K562 (cell line): ENCODE measurements around the gene ANKRD10. TPM values are rescaled to one million over a fixed set of nuclear protein-coding genes. Genes with fewer than 3 reads are reported as not detected.

Experiments
- BRF1 ChIP-seq: IDR thresholded peaks from 3 replicates; pipeline ENCODE4 v1.6.1; 2011; ENCODE audit warnings: borderline replicate concordance, mild to moderate bottlenecking; ENCODE audit not compliant: insufficient read length; ENCODE audit errors: extremely low read depth
- CHD4 ChIP-seq: fragments of 200-600 bp; sonication (generic); IDR thresholded peaks from 3 replicates; pipeline ENCODE4 v1.6.1; 2012; ENCODE audit warnings: low read depth, mild to moderate bottlenecking, mixed read lengths, low read length, inconsistent platforms; ENCODE audit not compliant: insufficient read depth, insufficient replicate concordance, poor library complexity, severe bottlenecking
- FOXO4 ChIP-seq: fragments of 450-650 bp; formaldehyde crosslinking; IDR thresholded peaks from 2 replicates; pipeline ENCODE4 v1.4.0; 2020; ENCODE audit warnings: mild to moderate bottlenecking, moderate library complexity
- FOXP1 ChIP-seq: sonication (generic); formaldehyde crosslinking; IDR thresholded peaks from 2 replicates; pipeline ENCODE4 v1.8.0; 2022; ENCODE audit warnings: mild to moderate bottlenecking, missing genetic modification reagents
- FUS ChIP-seq: fragments of 200-400 bp; formaldehyde crosslinking; optimal IDR thresholded peaks from 2 replicates; pipeline ENCODE3; 2017; ENCODE audit warnings: low read depth, low read length
- GTF2F1 ChIP-seq: IDR thresholded peaks from 2 replicates; pipeline ENCODE4 v1.6.1; 2011; ENCODE audit warnings: low read depth, low read length, improper control_type of control experiment
- HDAC1 ChIP-seq, 2 experiments: fragments of 450-650 bp; IDR thresholded peaks; 2 replicates each; pipeline ENCODE4 v1.6.1; 2016 to 2017; ENCODE audit warnings: inconsistent platforms in 1 of 2, mild to moderate bottlenecking in 1 of 2, moderate library complexity in 1 of 2
- JUN ChIP-seq, 2 experiments: sonication (generic) in 1 of 2; formaldehyde crosslinking in 1 of 2; IDR thresholded peaks; 2 replicates each; pipeline versions ENCODE4 v1.6.1 to v1.8.0; 2012 to 2022; ENCODE audit warnings: borderline replicate concordance in 2 of 2, mild to moderate bottlenecking in 2 of 2, improper control_type of control experiment in 1 of 2, low read depth in 1 of 2, low read length in 1 of 2, missing genetic modification reagents in 1 of 2
- KLF1 ChIP-seq: fragments of 450-650 bp; IDR thresholded peaks from 2 replicates; pipeline ENCODE4 v1.6.1; 2016; ENCODE audit warnings: missing genetic modification characterization, missing compliant biosample characterization
- NELFE ChIP-seq: IDR thresholded peaks from 2 replicates; pipeline ENCODE4 v1.6.1; 2011; ENCODE audit warnings: mild to moderate bottlenecking; ENCODE audit not compliant: insufficient read depth, insufficient read length
- PHF8 ChIP-seq: fragments of 200-600 bp; sonication (generic); IDR thresholded peaks from 2 replicates; pipeline ENCODE4 v1.6.1; 2012; ENCODE audit warnings: mixed run types, mild to moderate bottlenecking, inconsistent platforms, low read length, moderate library complexity, borderline replicate concordance
- SIX5 ChIP-seq, 2 experiments: IDR thresholded peaks; 2 replicates each; pipeline ENCODE4 v1.6.1; 2011; ENCODE audit warnings: low read length in 2 of 2, borderline replicate concordance in 1 of 2, low read depth in 1 of 2, mild to moderate bottlenecking in 1 of 2, moderate library complexity in 1 of 2; ENCODE audit not compliant: insufficient read depth in 1 of 2
- TAF1 ChIP-seq: IDR thresholded peaks from 2 replicates; pipeline ENCODE4 v1.6.1; 2011; ENCODE audit warnings: mild to moderate bottlenecking, low read length, moderate library complexity; ENCODE audit not compliant: insufficient read depth, control insufficient read depth, severe bottlenecking; ENCODE audit errors: extremely low read depth
- TARDBP ChIP-seq: fragments of 450-650 bp; IDR thresholded peaks from 2 replicates; pipeline ENCODE4 v1.6.1; 2016
- ZKSCAN3 ChIP-seq: fragments of 250-450 bp; sonication (Bioruptor Pico); IDR thresholded peaks from 2 replicates; pipeline ENCODE4 v1.4.0; 2020
- ZNF212 ChIP-seq: fragments of 450-650 bp; formaldehyde crosslinking; IDR thresholded peaks from 2 replicates; pipeline ENCODE4 v1.4.0; 2020; ENCODE audit warnings: mild to moderate bottlenecking
- ZNF586 ChIP-seq: fragments of 450-650 bp; formaldehyde crosslinking; conservative IDR thresholded peaks from 2 replicates; pipeline ENCODE4 v1.4.0; 2020; ENCODE audit warnings: mild to moderate bottlenecking, moderate library complexity
- ZNF79 ChIP-seq: fragments of 250-450 bp; sonication (Bioruptor Pico); IDR thresholded peaks from 2 replicates; pipeline ENCODE4 v1.4.0; 2020; ENCODE audit warnings: low read depth, mild to moderate bottlenecking, moderate library complexity
- ZSCAN29 ChIP-seq: fragments of 450-650 bp; IDR thresholded peaks from 2 replicates; pipeline ENCODE4 v1.6.1; 2017
- ZSCAN32 ChIP-seq: fragments of 450-650 bp; formaldehyde crosslinking; IDR thresholded peaks from 2 replicates; pipeline ENCODE4 v1.4.0; 2020; ENCODE audit warnings: mild to moderate bottlenecking, moderate library complexity
- polyA plus RNA-seq, 8 experiments: library from polyadenylated mRNA; depleted of rRNA in 4 of 8; stranded (reverse) in 5 of 8; unstranded in 3 of 8; fragments of >200 nt; fragmentation: Nextera tagmentation in 2 of 8; fragmentation: Illumina TruSeq in 1 of 8; extraction: Ambion mirVana in 2 of 8; extraction: Trizol in 1 of 8; gene quantifications; 2 replicates each; pipeline versions ENCODE4 v1.2.1 to v1.2.3, GENCODE V29; 2011 to 2014; ENCODE audit warnings: inconsistent platforms in 1 of 8, missing spikeins in 1 of 8
- total RNA-seq, 7 experiments: library from RNA; depleted of rRNA in 6 of 7; stranded (reverse); fragments of >200 nt in 6 of 7; fragmentation: Illumina TruSeq in 2 of 7; extraction: Trizol in 2 of 7; gene quantifications; 2 replicates each; pipeline versions ENCODE4 v1.2.1 to v1.2.3, GENCODE V29; 2011 to 2021; ENCODE audit warnings: low replicate concordance in 1 of 7
- TF ChIP-seq, protein P1 (sequence below), 2 experiments: fragments of 150-350 bp in 1 of 2; IDR thresholded peaks; 2 replicates each; pipeline ENCODE4 v1.6.1; 2012 to 2016; ENCODE audit warnings: low read depth in 2 of 2, low read length in 2 of 2, mild to moderate bottlenecking in 1 of 2, moderate library complexity in 1 of 2
- TF ChIP-seq, protein P2 (sequence below): fragments of 450-650 bp; formaldehyde crosslinking; IDR thresholded peaks from 2 replicates; pipeline ENCODE4 v1.4.0; 2022; ENCODE audit warnings: missing genetic modification characterization

ANKRD10 gene
- total and polyA plus RNA-seq, 9 of the 15 experiments (the other 6 are each of a cell fraction or from before 2014, with no cell fraction given), result 21.7 to 183 (median 45.0) TPM

DNA sequence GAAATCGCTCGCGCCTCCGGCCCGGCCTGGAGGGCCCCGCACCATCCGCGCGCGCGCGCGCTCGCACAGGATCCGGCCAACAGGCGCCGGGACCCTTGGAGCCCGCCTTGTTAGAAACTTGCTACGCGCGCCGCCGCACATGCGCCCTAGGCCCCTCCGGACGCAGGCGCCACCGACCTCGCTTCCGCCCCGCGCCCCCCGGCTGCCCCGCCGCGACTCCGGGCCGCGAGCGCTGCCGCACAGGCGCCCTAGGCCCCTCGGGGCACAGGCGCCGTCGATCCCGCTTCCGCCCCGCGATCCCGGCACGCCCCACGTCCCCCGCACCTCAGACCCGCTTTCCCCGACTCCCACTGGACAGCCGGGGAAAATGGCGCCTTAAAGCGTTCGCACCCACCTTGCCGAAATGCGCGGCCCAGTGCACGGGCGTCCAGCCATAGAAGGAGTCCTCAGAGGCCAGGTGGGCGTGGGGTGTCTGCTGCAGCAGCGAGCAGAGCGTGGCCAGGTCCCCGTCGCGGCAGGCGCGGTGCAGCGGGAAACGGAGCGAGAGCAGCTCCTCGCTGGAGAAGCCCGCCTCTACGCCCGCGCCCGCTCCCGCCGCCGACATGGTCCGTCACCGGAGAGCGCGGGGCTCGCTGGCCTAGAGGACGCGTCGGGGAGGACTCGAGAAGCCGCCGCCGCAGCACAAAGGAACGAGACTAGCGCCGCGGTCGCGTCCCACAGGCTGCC lies 375 bp downstream of the ANKRD10 start (continued):
- TF ChIP-seq SIX5 (IDR thresholded peaks at IDR 0.05; ENCODE audit: borderline replicate concordance in 1 of 2, insufficient read depth in 1 of 2, low read depth in 1 of 2, low read length in 2 of 2) (peak in 1 of 2 experiments; percentile 31; a peak in 1 of 4 replicates), ZNF79 (no peak), TARDBP (no peak), FOXO4 (CRISPR knock-in tag) (no peak), FOXP1 (CRISPR knock-in tag) (peak; percentile 20; the same call in 1 of the 2 replicates), HDAC1 (IDR thresholded peaks at IDR 0.05) (peak in 1 of 2 experiments; percentile 47; a peak in 2 of 4 replicates), GTF2F1 (no peak), KLF1 (tag) (no peak), FUS (no peak), NELFE (no peak), TAF1 (peak; percentile 79), ZNF212 (CRISPR knock-in tag) (no peak), CHD4 (no peak), JUN (IDR thresholded peaks at IDR 0.05; ENCODE audit: borderline replicate concordance, low read depth, low read length) (no peak), JUN (CRISPR knock-in tag; IDR thresholded peaks at IDR 0.05; ENCODE audit: borderline replicate concordance) (no peak), BRF1 (no peak), PHF8 (peak; percentile 76), ZKSCAN3 (no peak), ZSCAN29 (no peak), ZNF586 (no peak), ZSCAN32 (CRISPR knock-in tag) (no peak)
- TF ChIP-seq, protein P1, sequence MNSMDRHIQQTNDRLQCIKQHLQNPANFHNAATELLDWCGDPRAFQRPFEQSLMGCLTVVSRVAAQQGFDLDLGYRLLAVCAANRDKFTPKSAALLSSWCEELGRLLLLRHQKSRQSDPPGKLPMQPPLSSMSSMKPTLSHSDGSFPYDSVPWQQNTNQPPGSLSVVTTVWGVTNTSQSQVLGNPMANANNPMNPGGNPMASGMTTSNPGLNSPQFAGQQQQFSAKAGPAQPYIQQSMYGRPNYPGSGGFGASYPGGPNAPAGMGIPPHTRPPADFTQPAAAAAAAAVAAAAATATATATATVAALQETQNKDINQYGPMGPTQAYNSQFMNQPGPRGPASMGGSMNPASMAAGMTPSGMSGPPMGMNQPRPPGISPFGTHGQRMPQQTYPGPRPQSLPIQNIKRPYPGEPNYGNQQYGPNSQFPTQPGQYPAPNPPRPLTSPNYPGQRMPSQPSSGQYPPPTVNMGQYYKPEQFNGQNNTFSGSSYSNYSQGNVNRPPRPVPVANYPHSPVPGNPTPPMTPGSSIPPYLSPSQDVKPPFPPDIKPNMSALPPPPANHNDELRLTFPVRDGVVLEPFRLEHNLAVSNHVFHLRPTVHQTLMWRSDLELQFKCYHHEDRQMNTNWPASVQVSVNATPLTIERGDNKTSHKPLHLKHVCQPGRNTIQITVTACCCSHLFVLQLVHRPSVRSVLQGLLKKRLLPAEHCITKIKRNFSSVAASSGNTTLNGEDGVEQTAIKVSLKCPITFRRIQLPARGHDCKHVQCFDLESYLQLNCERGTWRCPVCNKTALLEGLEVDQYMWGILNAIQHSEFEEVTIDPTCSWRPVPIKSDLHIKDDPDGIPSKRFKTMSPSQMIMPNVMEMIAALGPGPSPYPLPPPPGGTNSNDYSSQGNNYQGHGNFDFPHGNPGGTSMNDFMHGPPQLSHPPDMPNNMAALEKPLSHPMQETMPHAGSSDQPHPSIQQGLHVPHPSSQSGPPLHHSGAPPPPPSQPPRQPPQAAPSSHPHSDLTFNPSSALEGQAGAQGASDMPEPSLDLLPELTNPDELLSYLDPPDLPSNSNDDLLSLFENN (IDR thresholded peaks at IDR 0.05; ENCODE audit: low read depth in 2 of 2, low read length in 2 of 2), result no peak
- TF ChIP-seq, protein P2, sequence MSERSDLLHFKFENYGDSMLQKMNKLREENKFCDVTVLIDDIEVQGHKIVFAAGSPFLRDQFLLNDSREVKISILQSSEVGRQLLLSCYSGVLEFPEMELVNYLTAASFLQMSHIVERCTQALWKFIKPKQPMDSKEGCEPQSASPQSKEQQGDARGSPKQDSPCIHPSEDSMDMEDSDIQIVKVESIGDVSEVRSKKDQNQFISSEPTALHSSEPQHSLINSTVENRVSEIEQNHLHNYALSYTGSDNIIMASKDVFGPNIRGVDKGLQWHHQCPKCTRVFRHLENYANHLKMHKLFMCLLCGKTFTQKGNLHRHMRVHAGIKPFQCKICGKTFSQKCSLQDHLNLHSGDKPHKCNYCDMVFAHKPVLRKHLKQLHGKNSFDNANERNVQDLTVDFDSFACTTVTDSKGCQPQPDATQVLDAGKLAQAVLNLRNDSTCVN (CRISPR knock-in tag), result no peak
